NCI-H1105 treated with DMSO at 0.1 percent for 48 hours (cell line): ENCODE data around the gene GNA12.
"Not testable (repeated sequence)": the region's sequence is repeated elsewhere in the genome, so short reads cannot be mapped to it uniquely, and the experiment has no call there.

ENCODE experiments used
- DNase-seq: peaks from one replicate; lab custom pipeline; 2025; lab: John Stamatoyannopoulos, UW

The GNA12 gene

DNA sequence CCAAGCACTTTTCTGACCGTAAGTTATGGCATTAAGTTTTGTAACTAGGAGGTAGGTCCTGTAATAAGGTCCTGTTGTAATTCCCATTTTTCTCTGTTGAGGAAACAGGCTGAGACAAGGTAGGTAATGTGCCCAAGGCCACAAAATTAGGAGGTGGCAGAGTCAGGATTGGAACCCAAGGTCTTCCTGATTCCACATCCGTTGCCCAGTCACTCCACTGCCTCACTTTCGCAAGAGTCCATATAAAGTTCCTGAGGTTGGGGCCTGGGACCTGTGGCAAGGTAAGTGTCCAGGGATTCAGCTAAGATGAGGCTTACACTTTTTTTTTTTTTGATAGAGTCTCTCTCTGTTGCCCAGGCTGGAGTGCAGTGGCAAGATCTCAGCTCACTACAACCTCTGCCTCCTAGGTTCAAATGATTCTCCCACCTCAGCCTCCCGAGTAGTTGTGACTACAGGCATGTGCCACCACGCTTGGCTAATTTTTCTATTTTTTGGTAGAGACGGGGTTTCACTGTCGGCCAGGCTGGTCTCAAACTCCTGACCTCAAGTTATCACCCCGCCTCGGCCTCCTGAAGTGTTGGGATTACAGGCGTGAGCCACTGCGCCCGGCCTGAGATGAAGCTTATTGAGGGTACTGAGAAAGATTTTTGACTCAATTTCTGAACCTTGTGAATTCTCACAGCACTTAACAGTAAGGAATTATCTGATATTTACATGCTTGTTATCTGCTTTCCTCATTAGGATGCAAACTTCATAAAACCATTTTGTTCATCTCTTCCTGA lies 20.3 kb upstream of the GNA12 start:
- no peak for DNase-seq

- no peak for DNase-seq
These were observed 19.5 kb upstream of the GNA12 start for GRCh38 chr7:2863461-2864066.

GRCh38 chr7:2862831-2863361 lies 18.8 kb upstream of the GNA12 start:
- DNase-seq = no peak

DNA sequence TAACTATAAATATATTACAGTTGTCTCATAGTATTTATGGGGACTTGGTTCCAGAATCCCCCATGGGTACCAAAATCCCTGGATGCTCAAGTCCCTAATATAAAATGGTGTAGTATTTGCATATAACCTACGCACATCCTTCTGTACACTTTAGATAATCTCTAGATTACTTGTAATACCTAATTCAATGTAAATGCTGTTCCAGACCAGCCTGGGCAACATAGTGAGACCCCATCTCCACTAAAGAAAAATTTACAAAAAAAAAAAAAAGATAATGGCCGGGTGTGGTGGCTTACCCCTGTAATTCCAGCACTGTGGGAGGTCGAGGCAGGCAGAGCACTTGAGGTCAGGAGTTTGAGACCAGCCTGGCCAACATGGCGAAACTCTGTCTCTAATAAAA lies 17.4 kb upstream of the GNA12 start:
- no peak for DNase-seq

DNA sequence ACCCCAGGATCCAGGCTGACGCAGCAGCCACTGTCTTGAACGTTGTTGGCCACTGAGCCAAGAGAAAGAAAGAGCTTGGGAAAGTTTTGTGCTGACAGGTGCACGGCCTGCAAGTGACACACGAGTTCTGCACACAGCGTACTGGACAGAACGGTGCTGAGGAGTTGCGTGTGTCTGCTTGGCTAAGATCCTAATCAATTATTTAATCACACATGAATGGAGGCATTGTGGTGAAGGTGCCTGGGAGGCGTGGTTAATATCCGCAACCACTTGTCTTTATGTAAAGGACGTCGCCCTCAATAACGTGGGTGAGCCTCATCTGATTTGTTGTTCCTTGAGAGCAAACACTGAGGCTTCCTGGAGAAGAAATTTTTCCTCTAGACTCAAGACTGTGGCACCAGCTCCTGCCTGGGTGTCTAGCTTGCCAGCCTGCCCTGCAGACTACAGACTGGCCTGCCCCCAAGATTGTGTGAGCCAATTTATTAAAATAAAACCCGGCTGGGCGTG lies 16.6 kb upstream of the GNA12 start:
- DNase-seq = peak; percentile 60

- DNase-seq = no peak
These were observed 15.8 kb upstream of the GNA12 start for GRCh38 chr7:2859952-2860351.

- no peak for DNase-seq
These were observed 14.5 kb upstream of the GNA12 start for GRCh38 chr7:2858621-2859020.

- no peak for DNase-seq
These were observed 12.5 kb upstream of the GNA12 start for GRCh38 chr7:2856388-2857169.

DNA sequence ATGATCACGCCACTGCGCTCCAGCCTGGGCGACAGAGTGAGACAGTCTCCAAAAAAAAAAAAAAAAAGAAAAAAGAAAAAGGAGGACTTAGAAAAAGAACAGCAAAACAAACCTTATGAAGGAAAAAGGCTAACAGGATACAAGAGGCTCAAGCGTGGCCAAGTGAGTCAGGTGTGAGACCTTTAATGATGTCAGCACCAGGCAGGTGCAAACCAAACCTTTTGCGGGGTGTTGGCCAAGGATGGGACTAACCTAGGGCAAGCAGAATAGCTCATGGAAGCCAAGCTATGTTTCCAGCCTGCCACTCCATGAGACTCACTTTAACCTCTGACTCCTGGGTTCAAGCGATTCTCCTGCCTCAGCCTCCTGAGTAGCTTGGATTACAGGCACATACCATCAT lies 11.3 kb upstream of the GNA12 start:
- DNase-seq = no peak

DNA sequence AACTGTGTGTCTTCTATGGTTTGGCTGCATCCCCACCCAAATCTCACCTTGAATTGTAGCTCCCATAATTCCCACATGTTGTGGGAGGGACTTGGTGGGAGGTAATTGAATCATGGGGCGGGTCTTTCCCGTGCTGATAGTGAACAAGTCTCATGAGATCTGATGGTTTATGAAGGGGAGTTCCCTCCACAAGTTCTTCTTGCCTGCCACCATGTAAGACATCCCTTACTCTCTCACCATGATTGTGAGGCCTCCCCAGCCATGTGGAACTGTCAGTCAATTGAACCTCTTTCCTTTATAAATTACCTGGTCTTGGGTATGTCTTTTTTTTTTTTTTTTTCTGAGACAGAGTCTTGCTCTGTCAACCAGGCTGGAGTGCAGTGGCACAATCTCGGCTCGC lies 9.4 kb upstream of the GNA12 start:
- DNase-seq = not testable (repeated sequence)

GRCh38 chr7:2853147-2853546 lies 9.0 kb upstream of the GNA12 start:
- DNase-seq = no peak

DNA sequence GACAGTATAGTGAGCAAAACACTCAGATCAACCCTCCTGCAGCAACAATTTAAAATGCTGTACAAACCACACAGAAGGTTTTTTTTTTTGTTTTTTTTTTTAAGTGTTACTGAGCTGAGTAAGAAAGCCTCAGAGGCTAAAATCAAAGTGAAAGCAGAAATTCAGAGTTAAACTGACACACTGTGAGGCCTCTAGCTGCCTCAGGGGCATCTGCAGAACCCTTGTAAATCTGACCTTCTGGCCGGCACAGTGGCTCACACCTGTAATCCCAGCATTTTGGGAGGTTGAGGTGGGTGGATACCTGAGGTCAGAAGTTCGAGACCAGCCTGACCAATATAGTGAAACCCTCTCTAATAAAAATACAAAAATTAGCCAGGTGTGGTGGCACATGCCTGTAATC lies 7.4 kb upstream of the GNA12 start:
- DNase-seq = no peak

DNA sequence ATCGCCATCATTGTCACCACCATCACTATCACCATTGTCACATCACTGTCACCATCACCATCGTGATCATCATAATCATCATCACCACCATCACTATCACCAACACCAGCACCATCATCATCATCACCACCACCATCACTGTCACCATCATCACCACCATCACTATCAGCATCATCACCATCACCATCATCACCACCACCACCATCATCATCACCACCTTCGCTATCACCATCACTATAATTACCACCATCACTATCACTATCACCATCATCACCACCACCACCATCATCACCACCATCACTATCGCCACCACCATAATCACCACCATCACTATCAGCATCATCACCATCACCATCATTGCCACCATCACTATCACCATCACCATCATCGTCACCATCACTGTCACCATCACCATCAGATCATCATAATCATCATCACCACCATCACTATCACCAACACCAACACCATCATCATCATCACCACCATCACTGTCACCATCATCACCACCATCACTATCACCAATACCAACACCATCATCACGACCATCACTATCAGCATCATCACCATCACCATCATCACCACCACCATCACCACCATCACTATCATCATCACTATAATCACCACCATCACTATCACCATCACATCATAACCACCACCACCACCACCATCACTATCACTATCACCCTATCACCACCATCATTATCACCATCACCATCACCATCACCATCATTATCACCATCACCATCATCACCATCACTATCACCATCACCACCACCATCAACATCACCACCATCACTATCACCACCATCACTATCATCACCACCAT lies 6.0 kb upstream of the GNA12 start:
- DNase-seq = no peak

- DNase-seq = no peak
These were observed 1.0 kb upstream of the GNA12 start for GRCh38 chr7:2845034-2845592.

- DNase-seq = no peak
These were observed 376 bp downstream of the GNA12 start for GRCh38 chr7:2843711-2844152.

DNA sequence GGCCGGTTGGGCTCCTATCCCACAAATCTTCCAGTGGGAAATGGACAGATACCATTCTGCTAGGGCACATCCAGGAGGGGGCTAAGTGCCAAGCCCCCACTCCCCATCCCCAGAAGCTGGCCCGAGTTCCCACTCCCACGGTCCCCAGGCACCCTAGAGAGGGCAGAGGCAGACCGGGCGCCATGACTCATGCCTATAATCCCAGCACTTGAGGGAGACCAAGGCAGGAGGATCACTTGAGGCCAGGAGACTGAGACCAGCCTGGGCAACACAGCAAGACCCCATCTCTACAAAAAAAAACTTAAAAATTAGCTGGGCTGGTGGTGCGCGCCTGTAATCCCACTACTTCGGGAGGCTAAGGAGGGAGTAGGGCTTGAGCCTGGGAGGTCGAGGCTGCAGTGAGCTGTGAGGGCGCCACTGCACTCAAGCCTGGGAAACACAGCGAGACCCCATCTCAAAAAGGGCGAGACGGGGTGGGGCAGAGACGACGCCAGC lies 870 bp downstream of the GNA12 start:
- DNase-seq = no peak

- DNase-seq = no peak
These were observed 2.2 kb downstream of the GNA12 start for GRCh38 chr7:2841907-2842306.

GRCh38 chr7:2840458-2840857 lies 3.6 kb downstream of the GNA12 start:
- no peak for DNase-seq

GRCh38 chr7:2838873-2839578 lies 5.1 kb downstream of the GNA12 start:
- DNase-seq = no peak

- no peak for DNase-seq
These were observed 5.7 kb downstream of the GNA12 start for GRCh38 chr7:2838451-2838850.
